SIG-M5 treated with dmso at 0.1 percent for 504 hours (cell line): Measurements from ENCODE around the gene SLC1A1.
"Not testable (repeated sequence)": the region's sequence is repeated elsewhere in the genome, so short reads cannot be mapped to it uniquely, and the experiment has no call there.

ENCODE experiments used
- DNase-seq: peaks from one replicate; lab custom pipeline; 2025; ENCODE audit not compliant: unreplicated experiment; lab: John Stamatoyannopoulos, UW

Gene SLC1A1

DNA sequence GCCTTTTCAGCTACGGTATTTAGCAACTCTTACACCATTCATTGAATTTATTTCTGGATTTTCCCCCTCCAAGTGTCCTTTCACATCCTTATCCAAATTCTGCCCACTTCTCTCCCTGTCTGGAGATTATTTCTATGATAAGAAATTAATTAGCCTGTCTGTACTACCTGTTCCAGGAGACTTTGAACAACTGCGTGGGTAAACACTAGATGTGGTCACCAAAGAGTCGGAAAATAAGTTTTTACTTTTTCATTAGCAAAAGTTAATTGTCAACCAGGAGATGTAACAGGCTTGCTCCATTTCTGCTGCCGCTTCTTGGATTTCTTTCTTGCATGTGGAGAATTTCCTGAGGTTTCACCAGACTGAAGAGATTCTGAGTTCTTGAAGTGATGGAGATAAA is 14.0 kb downstream of the SLC1A1 start:
- no peak for DNase-seq

GRCh38 chr9:4506490-4506889 is 16.2 kb downstream of the SLC1A1 start:
- no peak for DNase-seq

- no peak for DNase-seq
Measured at GRCh38 chr9:4507306-4508130, 17.2 kb downstream of the SLC1A1 start.

GRCh38 chr9:4508246-4508906 is 18.1 kb downstream of the SLC1A1 start:
- no peak for DNase-seq

GRCh38 chr9:4508907-4509589 is 18.8 kb downstream of the SLC1A1 start:
- DNase-seq = no peak

- no peak for DNase-seq
Measured at GRCh38 chr9:4509590-4509984, 19.3 kb downstream of the SLC1A1 start.

DNA sequence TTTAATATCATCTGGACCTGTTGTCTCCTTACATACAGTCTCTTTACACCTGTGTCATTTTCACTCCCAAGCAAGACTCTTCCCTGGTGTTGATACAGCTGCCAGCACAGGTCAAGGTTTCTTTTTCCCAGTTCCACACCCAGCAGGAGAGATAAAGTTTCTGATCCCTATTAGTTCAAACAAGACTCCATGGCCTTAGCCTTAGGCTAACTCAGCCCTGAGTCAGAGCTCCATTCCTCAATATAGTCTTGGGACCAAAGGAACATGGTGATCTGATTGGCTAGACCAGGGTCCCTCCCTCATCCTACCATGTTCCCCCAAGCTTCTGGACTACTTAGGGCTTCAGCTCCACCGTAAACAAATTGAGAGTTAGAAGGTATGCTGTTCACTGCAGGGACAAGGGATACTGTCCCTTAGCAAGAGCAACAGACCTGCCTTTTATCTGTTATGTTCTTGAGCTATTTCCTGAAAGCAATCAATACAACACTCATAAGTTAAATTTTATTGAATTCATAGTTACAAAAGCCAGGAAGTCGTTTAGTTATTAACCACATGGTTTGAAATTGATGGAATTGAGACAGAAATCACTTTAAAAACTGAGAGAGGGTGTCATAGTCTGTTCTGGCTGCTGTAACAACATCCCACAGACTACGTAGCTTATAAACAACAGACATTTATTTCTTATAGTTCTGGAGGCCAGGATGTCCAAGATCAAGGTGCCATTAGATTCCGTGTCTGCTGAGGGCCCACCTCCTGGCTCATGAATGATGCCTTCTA is 20.5 kb downstream of the SLC1A1 start:
- DNase-seq = no peak

DNA sequence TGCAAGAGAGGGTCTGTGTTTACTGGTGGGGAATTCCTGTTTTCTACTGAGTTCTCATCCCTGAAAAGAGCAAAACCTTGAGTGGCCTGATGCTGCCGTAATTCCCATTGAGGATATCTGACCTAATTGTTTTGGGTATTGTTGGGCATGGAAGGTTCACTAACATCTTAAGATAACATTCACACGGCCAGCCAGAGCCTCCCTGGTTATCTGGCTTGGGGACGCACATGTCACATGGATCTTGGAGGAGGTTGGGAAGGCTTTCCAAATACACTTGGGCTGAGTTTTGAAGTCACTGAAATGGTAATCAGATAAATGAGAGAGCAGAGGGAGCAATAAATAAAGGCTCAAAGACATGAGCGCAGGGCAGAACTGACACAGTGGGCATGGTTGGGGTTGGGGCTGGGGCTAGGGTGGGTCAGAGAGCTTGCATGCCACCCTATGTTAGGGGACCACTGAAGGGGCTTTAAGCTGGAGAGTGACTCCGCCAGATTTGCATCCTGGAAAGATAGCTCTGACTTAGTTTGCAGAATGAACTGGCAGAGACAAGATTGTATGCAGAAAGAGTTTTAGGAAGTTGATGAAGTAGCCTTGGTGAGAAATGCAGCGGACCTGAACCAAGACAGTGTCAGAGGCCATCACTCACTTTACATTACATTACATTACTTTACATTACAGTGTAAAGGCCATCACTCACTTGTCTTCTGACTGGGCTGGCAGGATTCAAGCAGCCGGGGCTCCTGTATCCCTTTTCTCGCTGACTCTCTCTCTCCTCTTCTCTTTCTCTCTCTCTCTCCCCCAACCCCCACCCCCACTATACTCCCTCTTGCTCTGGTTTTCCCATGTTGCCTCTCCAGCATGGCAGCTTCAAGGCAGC is 24.2 kb downstream of the SLC1A1 start:
- no peak for DNase-seq

DNA sequence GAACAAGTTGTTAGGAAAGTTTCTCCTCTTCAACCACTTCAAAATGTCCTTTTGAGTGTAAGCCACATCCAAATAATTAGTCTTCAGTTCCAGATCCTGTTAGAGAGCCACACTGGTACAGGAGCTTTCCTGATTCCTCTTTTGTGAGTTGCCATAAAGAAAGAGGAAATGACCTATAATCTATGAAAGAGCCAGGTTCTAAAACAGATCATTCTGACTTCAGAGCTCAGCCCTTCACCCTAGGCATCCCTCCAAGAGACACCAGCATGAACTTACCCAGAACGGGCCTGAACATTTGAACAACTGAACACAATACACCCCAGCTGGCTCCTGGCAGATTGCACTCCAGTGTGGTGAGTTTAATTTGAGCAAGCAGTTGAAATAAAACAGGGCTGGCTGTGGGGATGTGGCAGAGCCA is 25.7 kb downstream of the SLC1A1 start:
- peak; percentile 26 for DNase-seq

DNA sequence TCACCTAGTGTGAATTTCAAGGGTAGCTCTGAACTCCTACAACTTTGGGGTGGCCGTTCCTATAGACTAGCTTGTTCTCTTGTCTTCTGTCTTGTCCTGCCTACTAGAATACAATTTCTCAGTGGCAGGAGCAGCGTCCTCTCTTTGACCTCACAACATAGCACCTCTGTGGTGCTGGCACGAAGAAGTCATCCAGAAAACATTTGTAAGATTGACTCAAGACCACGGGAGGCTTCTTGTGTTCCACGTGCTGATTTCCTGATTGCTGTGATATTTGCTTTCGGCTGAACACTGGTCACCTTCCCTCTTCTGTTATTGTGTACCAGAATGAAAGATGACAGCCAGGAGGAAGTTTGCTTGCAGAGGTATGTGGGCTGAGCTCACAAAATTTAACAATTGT is 27.0 kb downstream of the SLC1A1 start:
- no peak for DNase-seq

DNA sequence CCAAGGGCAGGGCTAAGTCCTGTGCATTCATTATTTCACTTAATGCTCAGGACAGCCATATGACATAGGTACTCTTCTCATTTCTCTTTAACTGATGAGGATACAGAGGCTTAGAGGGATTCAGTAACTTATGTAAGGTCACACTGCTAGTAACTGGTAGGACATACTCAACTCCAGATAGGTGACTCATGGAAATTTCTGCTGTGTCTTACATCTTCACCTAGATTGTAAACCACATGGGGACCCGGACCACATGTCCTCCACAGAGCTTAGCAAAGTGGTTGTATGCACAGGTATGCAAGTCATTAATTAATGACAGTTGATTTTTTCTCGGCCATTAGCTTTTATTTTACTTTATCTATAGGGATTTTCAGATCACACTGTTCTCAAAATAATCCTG is 29.3 kb downstream of the SLC1A1 start:
- no peak for DNase-seq

DNA sequence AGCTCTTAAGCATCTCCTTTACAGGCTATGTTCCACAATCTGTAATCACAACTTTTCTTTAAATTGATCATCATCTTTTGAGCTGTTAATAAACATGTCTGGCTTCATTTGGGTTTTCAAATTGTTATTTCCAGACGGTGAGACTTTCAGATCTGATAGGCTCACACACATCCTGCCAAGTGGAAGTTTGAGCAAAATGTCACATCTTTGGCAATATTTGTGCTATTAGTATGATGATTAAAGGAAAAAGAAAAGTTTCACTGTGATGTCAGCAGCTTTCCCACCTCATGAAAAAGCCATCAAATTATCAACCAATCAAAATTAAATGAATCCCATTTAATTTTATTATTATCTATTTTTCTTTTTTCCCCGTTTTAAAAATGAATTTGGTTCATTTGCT is 29.8 kb downstream of the SLC1A1 start:
- DNase-seq = no peak

DNA sequence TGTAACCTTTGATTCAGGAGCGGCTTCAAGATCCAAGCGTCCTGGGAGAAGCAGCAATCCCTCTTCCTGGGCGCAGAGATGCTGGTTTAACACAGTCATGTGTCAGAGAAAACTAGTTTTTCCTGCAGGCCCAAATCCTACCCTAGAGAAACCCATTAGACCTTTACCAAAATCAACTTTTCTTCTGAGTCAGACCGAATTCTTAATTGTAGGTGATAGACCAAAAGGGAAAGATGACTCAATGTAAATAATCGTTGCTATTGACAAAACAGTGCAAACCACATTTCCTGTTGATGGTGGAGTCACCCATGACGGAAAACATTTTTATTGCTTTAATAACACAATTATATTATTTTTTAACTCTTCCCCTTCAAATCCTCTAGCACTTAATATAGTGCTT is 40.1 kb downstream of the SLC1A1 start:
- peak; percentile 21 for DNase-seq

DNA sequence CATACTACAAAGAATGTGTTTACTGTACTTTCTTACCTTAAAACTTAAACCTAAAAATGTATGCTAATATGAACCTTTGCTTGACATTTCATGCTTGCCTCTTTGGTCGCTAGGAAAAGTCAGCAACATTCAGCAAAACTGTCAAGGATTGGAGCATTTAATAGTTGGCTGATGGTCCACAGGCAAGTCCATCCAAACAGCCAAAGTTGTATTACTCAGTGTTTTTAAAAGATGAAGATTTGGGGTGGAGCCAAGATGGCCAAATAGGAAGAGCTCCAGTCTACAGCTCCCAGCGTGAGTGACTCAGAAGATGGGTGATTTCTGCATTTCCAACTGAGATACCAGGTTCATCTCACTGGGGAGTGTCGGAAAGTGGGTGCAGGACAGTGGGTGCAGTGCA is 40.6 kb downstream of the SLC1A1 start:
- DNase-seq = not testable (repeated sequence)

GRCh38 chr9:4531355-4531754 is 41.1 kb downstream of the SLC1A1 start:
- DNase-seq = not testable (repeated sequence)

DNA sequence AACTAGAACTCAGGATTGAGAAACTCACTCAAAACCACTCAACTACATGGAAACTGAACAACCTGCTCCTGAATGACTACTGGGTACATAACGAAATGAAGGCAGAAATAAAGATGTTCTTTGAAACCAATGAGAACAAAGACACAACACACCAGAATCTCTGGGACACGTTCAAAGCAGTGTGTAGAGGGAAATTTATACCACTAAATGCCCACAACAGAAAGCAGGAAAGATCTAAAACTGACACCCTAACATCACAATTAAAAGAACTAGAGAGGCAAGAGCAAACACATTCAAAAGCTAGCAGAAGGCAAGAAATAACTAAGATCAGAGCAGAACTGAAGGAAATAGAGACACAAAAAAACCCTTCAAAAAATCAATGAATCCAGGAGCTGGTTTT is 43.6 kb downstream of the SLC1A1 start:
- not testable (repeated sequence) for DNase-seq

DNA sequence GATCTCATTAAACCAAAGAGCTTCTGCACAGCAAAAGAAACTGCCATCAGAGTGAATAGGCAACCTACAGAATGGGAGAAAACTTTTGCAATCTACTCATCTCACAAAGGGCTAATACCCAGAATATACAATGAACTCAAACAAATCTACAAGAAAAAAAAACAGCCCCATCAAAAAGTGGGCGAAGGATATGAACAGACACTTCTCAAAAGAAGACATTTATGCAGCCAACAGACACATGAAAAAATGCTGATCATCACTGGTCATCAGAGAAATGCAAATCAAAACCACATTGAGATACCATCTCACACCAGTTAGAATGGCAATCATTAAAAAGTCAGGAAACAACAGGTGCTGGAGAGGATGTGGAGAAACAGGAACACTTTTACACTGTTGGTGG is 45.9 kb downstream of the SLC1A1 start:
- DNase-seq = not testable (repeated sequence)

GRCh38 chr9:4537581-4537980 is 47.3 kb downstream of the SLC1A1 start:
- DNase-seq = no peak

GRCh38 chr9:4538107-4538506 is 47.8 kb downstream of the SLC1A1 start:
- DNase-seq = no peak

- no peak for DNase-seq
Measured at GRCh38 chr9:4538621-4539020, 48.4 kb downstream of the SLC1A1 start.
